Stomach (tissue), 9 donors: Measurements from ENCODE around the gene RARRES2. TPM values are rescaled to one million over a fixed set of nuclear protein-coding genes. Genes with fewer than 3 reads are reported as not detected.
"Not testable (repeated sequence)": the region's sequence is repeated elsewhere in the genome, so short reads cannot be mapped to it uniquely, and the experiment has no call there.

Experiments used
- DNase-seq, 2 donors: peaks; one replicate each; pipeline versions ENCODE4 v3.0.0 to v3.0.0-alpha.2; 2013 to 2019
- H3K27ac ChIP-seq, 5 donors: fragments of 200-600 bp in 4 of 5; sonication (generic) in 4 of 5; one replicate each; pipeline ENCODE4 v1.5.1; 2013 to 2019; ENCODE audit warnings: mild to moderate bottlenecking in 1 of 5, moderate library complexity in 1 of 5
- H3K27me3 ChIP-seq, 3 donors: fragments of 200-600 bp; sonication (generic); one replicate each; pipeline ENCODE4 v1.5.1; 2017 to 2019; ENCODE audit warnings: mixed run types in 1 of 3
- H3K36me3 ChIP-seq, 4 donors: fragments of 200-600 bp; sonication (generic); 1 replicate in 3 of 4; 2 replicates in 1 of 4; pipeline ENCODE4 v1.5.1; 2016 to 2019
- H3K4me1 ChIP-seq, 4 donors: fragments of 200-600 bp; sonication (generic); one replicate each; pipeline ENCODE4 v1.5.1; 2016 to 2019
- H3K4me3 ChIP-seq, 4 donors: fragments of 200-600 bp; sonication (generic) in 3 of 4; one replicate each; pipeline ENCODE4 v1.5.1; 2016 to 2019; ENCODE audit warnings: mild to moderate bottlenecking in 1 of 4
- H3K9me3 ChIP-seq, 4 donors: fragments of 200-600 bp; sonication (generic); one replicate each; pipeline ENCODE4 v1.5.1; 2016 to 2019
- EP300 ChIP-seq: sonication (generic); formaldehyde crosslinking; IDR thresholded peaks from one replicate; pipeline ENCODE4 v1.6.1; 2017; ENCODE audit warnings: antibody characterized with exemption
- POLR2A ChIP-seq, 4 donors: fragments of 450-650 bp; IDR thresholded peaks; one replicate each; pipeline ENCODE4 v1.6.1; 2016; ENCODE audit warnings: antibody characterized with exemption in 4 of 4, control low read depth in 2 of 4, mild to moderate bottlenecking in 1 of 4, moderate library complexity in 1 of 4
- POLR2AphosphoS5 ChIP-seq, 3 donors: sonication (generic); formaldehyde crosslinking; IDR thresholded peaks; one replicate each; pipeline ENCODE4 v1.6.1; 2016; ENCODE audit warnings: antibody characterized with exemption in 3 of 3
- WGBS, 5 donors: extraction: QIAGEN DNeasy Blood & Tissue Kit in 3 of 5; methylation state at CpG; one replicate each; pipeline versions ENCODE4 v1.1.5 to v1.1.7; 2013 to 2018; 5-methylcytosine and 5-hydroxymethylcytosine counted together
- intact Hi-C: fragments of 100-400 bp; cut with DNase I; formaldehyde crosslinking; loops from one replicate; pipeline ENCODE4 v1.15.1; 2023; ENCODE audit warnings: low total_unique reads
- polyA plus RNA-seq, 3 donors: library from polyadenylated mRNA; stranded (reverse); fragments of 200-250 nt; gene quantifications; one replicate each; pipeline ENCODE4 v1.2.3, GENCODE V29; 2013
- total RNA-seq, 5 donors: library from RNA; depleted of rRNA; stranded (reverse); fragments of >200 nt; gene quantifications; one replicate each; pipeline versions ENCODE4 v1.1.0 to v1.2.3, GENCODE V29; 2014 to 2016
- TF ChIP-seq, protein P1 (sequence below), 7 experiments: fragments of 450-650 bp in 4 of 7; fragments of 200-600 bp in 3 of 7; sonication (generic) in 3 of 7; IDR thresholded peaks; one replicate each; pipeline ENCODE4 v1.5.1; 2016 to 2019; ENCODE audit warnings: antibody characterized with exemption in 7 of 7, control low read depth in 2 of 7, mild to moderate bottlenecking in 1 of 7
- donor health status: healthy with polysubstance abuse.
- donor health status: Bipolar disorder and iron deficiency.
- donor health status: healthy.

The RARRES2 gene
- total and polyA plus RNA-seq, 8 donors, result 33.5 to 244 (median 126) TPM

DNA sequence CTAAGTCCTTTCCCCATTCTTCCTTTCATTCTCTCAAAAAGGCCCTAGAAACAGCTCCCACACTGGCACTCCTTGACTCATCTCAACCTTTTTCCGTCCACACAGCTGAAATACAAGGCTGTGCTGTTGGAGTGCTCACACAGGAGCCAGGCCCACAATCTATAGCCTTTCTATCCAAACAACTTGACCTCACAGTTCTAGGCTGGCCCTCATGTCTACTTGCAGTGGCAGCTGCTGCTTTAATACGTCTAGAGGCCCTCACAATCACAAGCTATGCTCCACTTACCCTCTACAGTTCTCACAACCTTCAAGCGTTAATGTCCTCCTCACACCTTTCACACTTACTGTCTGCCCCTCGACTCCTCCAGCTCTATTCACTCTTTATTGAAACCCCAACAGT, 30.3 kb downstream of the RARRES2 start:
- Histone ChIP-seq H3K4me3 (no peak overlapping the region), H3K27ac (no peak overlapping the region), H3K9me3 (no peaks in the 10 kb centered on the region), H3K27me3 (no peaks in the 10 kb centered on the region), H3K36me3 (no peaks in the 10 kb centered on the region), H3K4me1 (peaks cover 0 to 10% (median 2%) of the 10 kb centered on the region in 4 donors)
- TF ChIP-seq POLR2AphosphoS5 (IDR thresholded peaks at IDR 0.05) (no peak), POLR2A (IDR thresholded peaks at IDR 0.05) (no peak), EP300 (no peak)
- TF ChIP-seq, protein P1, sequence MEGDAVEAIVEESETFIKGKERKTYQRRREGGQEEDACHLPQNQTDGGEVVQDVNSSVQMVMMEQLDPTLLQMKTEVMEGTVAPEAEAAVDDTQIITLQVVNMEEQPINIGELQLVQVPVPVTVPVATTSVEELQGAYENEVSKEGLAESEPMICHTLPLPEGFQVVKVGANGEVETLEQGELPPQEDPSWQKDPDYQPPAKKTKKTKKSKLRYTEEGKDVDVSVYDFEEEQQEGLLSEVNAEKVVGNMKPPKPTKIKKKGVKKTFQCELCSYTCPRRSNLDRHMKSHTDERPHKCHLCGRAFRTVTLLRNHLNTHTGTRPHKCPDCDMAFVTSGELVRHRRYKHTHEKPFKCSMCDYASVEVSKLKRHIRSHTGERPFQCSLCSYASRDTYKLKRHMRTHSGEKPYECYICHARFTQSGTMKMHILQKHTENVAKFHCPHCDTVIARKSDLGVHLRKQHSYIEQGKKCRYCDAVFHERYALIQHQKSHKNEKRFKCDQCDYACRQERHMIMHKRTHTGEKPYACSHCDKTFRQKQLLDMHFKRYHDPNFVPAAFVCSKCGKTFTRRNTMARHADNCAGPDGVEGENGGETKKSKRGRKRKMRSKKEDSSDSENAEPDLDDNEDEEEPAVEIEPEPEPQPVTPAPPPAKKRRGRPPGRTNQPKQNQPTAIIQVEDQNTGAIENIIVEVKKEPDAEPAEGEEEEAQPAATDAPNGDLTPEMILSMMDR (IDR thresholded peaks at IDR 0.05), result no peak
- intact Hi-C loops, result no loop called here
- DNase-seq, result no peak
- 92 to 97% (median 94%) methylated on average over 4 of the region's 4 CpGs for WGBS, 5 donors

GRCh38 chr7:150308575-150308974, 32.9 kb downstream of the RARRES2 start:
- Histone ChIP-seq H3K4me3 (no peak overlapping the region), H3K36me3 (no peaks in the 10 kb centered on the region), H3K9me3 (no peaks in the 10 kb centered on the region), H3K4me1 (peaks cover 0 to 9% (median 2%) of the 10 kb centered on the region in 4 donors), H3K27me3 (no peaks in the 10 kb centered on the region), H3K27ac (no peak overlapping the region)
- TF ChIP-seq POLR2A (IDR thresholded peaks at IDR 0.05) (no peak), POLR2AphosphoS5 (IDR thresholded peaks at IDR 0.05) (no peak)
- intact Hi-C loops, result no loop called here
- DNase-seq, result no peak

- no peaks in the 10 kb centered on the region for H3K9me3 ChIP-seq
- H3K36me3 ChIP-seq, result no peaks in the 10 kb centered on the region
- no peak overlapping the region for H3K27ac ChIP-seq
- 79 to 92% (median 89%) methylated on average over 9 of the region's 9 CpGs for WGBS, 5 donors
- H3K4me1 ChIP-seq, result peaks cover 0 to 3% (median under 1%) of the 10 kb centered on the region in 4 donors
- TF ChIP-seq, protein P1 (IDR thresholded peaks at IDR 0.05), result no peak
- TF ChIP-seq POLR2A (IDR thresholded peaks at IDR 0.05) (no peak), POLR2AphosphoS5 (IDR thresholded peaks at IDR 0.05) (no peak), EP300 (no peak)
- intact Hi-C loops, result no loop called here
- DNase-seq, result no peak
- H3K4me3 ChIP-seq, result no peak overlapping the region
- no peaks in the 10 kb centered on the region for H3K27me3 ChIP-seq
Observed at GRCh38 chr7:150307904-150308303, 33.5 kb downstream of the RARRES2 start.

DNA sequence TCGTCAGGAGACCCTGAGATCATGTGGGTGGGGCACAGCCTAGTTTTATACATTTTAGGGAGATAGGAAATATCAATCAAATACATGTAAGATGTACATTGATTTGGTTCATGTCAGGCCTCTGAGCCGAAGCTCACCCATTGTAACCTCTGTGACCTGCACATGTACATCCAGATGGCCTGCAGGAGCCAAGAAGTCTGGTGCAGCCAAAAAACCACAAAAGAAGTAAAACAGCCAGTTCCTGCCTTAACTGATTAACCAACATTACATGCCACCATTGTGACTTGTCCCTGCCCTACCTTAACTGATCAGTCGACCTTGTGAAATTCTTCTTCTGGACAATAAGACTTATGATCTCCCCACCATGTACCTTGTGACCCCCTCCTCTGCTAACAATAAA, 34.3 kb downstream of the RARRES2 start:
- no peak overlapping the region for H3K4me3 ChIP-seq
- no peaks in the 10 kb centered on the region for H3K27me3 ChIP-seq
- no peaks in the 10 kb centered on the region for H3K36me3 ChIP-seq
- no peak for DNase-seq
- no peak for TF ChIP-seq POLR2A (IDR thresholded peaks at IDR 0.05)
- TF ChIP-seq POLR2AphosphoS5 (IDR thresholded peaks at IDR 0.05), result no peak
- TF ChIP-seq EP300, result no peak
- TF ChIP-seq, protein P1 (IDR thresholded peaks at IDR 0.05), result no peak
- H3K27ac ChIP-seq, result no peak overlapping the region
- no peaks in the 10 kb centered on the region for H3K9me3 ChIP-seq
- H3K4me1 ChIP-seq, result no peaks in the 10 kb centered on the region
- intact Hi-C loops, result no loop called here
- 85 to 94% (median 89%) methylated on average over 3 of the region's 3 CpGs for WGBS, 5 donors

DNA sequence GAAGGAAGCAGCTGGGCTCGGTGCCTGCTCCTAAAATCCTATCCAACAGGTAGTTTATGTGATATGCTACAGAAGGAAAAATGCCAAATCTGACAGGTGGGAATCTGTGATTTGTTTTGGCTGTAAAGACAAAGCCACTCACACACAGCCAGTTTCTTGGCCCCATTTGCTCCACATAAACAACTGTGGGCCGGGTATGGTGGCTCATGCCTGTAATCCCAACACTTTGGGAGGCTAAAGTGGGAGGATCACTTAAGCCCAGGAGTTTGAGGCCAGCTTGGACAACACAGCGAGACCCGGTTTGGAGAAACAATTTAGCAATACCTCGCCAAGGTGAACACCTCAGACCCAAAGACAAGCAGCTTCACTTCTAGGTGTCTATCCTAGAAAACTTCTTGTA, 35.1 kb downstream of the RARRES2 start:
- H3K4me1 ChIP-seq, H3K27ac ChIP-seq, H3K27me3 ChIP-seq, H3K4me3 ChIP-seq, DNase-seq, H3K36me3 ChIP-seq, H3K9me3 ChIP-seq, intact Hi-C loops: not testable (repeated sequence)
- WGBS, 5 donors, result 60 to 72% (median 64%) methylated on average over 5 of the region's 5 CpGs

- H3K4me1 ChIP-seq, H3K27me3 ChIP-seq, DNase-seq, H3K4me3 ChIP-seq, intact Hi-C loops, H3K27ac ChIP-seq, H3K9me3 ChIP-seq, H3K36me3 ChIP-seq: not testable (repeated sequence)
- WGBS, 5 donors, result 27 to 49% (median 40%) methylated on average over 2 of the region's 2 CpGs
Observed at GRCh38 chr7:150305903-150306284, 35.5 kb downstream of the RARRES2 start.

- H3K4me1 ChIP-seq, H3K27ac ChIP-seq, DNase-seq, H3K36me3 ChIP-seq, H3K9me3 ChIP-seq, H3K4me3 ChIP-seq, H3K27me3 ChIP-seq, intact Hi-C loops: not testable (repeated sequence)
- 81 to 88% (median 86%) methylated on average over 10 to 11 of the region's 11 CpGs for WGBS, 5 donors
Observed at GRCh38 chr7:150305259-150305902, 36.0 kb downstream of the RARRES2 start.

DNA sequence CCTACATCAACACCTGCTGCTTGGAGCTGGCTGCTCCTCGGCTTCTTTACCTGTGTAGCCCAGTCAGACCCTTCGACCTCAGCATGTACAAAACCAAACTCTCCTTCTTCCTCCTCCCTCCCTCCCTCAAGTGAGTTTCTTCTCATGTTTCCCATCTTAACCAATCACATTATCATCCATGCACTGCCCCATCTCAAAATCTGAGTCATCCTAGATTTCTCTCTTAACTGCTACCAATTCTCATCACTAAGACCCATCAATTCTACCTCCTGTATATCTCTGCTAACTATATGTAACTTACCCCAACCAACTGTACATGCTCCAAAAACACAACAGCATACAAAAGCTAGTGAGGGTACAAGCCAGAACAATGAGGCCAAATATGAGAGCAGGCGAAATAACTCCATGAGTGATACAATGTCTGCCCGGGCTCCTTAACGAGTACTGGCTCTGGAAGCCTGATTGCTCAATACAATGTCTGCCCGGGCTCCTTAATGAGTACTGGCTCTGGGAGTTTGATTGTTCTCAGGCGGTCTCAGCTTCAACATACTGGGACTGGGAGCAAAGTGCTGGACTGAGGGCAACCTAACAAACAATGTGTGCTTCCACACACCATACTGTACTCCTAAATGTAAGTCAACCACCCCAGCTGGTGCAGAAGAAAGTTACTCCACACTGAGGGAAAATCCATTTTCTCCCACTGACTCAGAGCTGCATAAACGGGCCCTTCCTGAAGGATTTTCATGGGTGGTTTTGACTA, 36.8 kb downstream of the RARRES2 start:
- DNase-seq, H3K4me1 ChIP-seq, intact Hi-C loops, H3K27me3 ChIP-seq, H3K4me3 ChIP-seq, H3K36me3 ChIP-seq, H3K27ac ChIP-seq, H3K9me3 ChIP-seq: not testable (repeated sequence)
- WGBS, 5 donors, result 68 to 86% (median 79%) methylated on average over 3 to 8 of the region's 8 CpGs
